Activated CD4-positive, alpha-beta T cell treated with anti-CD3 and anti-CD28 coated beads, Interleukin-2, amount 50 U/mL, for 24 hours (primary cell): ENCODE results near the gene ACTL10.

Experiments
- DNase-seq, 2 donors: peaks; one replicate each; pipeline ENCODE4 v3.0.0-alpha.2; 2020; ENCODE audit warnings: low read depth in 1 of 2, low spot score in 1 of 2

The ACTL10 gene

DNA sequence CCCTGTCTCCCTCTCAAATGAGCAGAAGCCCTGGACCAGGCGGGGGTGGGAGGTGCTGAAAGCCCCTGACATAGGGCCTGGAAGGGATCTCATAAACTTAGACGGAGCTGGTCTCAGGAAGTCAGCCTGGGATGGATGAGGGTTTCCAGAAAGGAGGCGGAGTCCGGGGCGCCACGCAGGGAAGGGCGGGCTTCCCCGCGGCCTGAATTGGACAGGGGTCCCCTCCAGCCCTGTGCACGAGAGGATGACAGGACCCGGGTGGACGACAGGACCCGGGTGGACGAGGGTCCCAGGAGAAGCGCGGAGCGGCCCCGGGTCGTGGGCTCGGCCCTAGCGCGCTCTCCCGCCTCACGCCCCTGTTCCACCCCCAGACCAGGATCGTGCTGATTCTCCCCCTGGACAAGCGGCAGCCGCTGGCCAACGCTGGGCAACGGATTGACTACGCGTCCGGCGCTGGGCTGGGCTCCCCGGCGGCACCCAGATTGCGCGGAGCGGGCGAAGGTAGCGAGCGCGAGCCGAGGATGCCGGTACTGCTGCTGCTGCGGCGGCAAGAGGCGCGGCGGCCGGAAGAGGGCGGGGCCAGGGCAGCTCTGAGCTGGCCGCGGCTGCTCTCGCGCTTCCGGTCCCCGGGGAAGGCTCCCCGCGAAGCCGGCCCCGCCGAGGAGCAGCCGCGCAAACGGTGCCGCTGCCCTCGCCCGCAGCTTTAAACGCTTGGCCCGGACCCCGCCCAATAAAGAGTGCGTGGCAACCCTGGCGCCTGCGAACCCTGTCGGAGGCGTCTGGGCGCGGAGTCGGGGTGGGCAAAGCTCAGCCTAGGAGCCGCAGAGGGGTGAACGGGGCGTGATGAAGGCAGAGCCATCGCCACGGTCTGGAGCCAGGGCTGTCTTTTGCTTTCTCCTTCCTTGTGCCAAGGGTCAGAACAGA, 3.3 kb upstream of the ACTL10 start:
- DNase-seq, result peak; percentile 64 to 74

DNA sequence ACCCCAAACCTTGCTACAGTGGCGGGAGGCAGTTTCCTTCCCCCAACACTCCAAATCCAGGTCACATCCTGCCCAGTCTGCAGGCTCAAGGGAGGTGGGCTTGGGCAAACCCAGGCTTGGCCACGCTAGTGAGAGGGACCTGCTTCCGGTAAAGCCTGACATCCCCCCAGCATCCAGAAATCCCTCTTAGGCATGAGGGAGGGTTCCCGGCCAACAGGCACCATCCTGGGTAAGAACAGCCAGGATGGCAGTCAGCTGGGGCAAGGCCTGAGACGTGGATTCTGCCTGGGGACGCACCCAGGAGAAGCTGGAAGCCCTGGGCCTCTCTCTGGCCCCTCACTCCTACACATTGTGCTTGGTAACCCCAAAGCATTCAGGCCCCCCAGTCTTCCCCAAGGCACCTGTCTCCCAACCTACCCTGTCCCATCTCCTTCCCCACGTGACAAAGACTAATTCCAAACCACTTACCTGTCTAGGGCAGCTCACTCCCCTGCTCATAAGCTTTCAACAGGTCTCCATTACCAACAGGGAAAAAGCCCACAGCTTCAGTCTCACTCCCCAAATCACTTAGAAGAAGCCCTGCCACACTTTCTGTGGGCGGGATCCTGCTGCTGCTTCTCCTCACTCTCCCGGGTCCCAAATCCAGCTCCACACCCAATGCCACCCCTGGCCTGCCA, 2.5 kb upstream of the ACTL10 start:
- no peak for DNase-seq

DNA sequence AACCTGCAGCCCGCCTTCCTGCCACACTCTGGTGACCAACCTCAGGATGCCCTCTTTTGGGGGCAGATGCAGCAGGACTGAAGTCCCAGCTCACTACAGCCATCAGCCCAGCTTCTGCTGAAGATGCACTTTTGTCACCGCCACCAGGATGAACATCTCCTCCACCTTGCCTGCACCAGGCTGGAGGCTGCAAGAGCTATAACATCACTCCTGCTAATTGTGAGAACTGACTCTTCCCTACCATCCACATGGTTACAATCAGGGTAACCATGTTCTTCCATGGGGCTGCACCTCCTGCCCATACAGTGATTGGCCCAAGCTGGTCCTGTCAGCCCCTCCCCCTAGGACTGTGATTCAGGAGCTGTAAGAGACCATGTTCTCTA, 2.0 kb upstream of the ACTL10 start:
- no peak for DNase-seq

DNA sequence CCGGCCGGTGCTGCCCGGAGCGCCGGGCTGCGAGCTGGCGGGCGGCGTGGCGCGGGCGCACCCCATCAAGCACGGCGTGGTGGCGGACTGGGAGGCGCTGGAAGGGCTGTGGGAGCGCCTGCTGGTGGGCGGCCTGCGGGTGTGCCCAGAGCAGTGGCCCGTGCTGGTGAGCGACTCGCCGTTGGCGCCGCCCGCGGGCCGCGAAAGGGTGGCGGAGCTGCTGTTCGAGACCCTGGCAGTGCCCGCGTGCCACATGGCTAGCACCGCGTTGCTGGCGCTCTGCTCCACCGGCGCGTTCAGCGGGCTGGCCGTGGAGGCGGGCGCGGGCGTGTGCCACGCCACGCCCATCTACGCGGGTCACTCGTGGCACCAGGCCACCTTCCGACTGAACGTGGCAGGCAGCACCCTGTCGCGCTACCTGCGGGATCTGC, 517 bp downstream of the ACTL10 start:
- DNase-seq, result peak in 1 of 2 donors; percentile 28

DNA sequence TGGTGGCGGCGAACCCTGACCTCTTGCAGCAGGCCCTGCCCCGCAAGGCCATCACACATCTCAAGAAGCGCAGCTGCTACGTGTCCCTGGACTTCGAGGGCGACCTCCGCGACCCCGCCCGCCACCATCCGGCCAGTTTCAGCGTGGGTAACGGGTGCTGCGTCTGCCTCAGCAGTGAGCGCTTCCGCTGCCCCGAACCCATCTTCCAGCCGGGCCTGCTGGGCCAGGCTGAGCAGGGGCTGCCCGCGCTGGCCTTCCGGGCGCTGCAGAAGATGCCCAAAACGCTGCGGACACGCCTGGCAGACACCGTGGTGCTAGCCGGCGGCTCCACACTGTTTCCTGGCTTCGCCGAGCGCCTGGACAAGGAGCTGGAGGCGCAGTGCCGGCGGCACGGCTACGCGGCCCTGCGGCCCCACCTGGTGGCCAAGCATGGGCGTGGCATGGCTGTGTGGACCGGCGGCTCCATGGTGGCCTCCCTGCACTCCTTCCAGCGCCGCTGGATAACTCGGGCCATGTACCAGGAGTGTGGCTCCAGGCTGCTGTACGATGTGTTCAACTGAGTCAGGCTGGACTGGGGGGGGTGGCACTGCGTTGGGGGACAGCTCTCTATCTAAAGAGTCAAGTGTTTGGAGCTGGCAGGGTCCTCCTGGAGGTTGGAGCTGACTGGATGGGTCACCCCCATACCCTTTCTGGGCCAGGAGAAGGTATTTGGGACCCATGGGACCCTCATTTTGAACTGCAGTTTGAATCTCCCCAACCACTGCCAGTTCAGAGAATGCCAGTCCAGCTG, 1.1 kb downstream of the ACTL10 start:
- DNase-seq, result peak; percentile 66 to 71

DNA sequence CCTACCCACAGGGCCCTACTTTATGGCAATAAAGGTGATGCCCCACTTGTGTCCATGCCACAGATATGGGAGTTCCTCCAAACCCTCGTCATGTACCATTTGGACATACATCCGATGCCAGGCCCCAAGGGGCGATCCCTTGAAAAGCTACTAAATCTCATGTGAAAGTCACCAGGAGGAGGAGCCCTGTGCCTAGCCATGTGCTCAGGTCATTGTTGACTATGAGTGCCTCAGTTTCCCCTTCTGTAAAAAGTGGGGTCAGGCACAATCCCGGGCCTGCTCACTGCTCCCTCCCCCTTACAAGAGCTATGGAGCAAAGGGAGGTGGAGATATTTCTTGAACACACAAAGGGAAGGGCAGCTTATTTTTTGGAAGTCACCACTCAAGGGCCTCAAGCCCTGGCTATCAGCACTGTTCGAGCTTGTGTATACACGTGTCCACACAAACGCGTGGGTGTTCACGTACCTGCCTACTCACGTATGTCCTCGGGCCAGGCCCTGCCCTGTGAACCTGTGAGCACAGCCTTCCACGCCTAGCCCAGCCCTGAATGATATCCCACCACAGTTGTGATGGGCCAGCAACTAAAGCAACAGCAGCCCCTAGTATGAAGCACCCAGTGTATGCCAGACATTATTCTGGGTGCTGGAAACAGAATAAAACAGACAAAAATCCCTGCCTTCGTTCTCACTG, 1.9 kb downstream of the ACTL10 start:
- DNase-seq, result no peak

DNA sequence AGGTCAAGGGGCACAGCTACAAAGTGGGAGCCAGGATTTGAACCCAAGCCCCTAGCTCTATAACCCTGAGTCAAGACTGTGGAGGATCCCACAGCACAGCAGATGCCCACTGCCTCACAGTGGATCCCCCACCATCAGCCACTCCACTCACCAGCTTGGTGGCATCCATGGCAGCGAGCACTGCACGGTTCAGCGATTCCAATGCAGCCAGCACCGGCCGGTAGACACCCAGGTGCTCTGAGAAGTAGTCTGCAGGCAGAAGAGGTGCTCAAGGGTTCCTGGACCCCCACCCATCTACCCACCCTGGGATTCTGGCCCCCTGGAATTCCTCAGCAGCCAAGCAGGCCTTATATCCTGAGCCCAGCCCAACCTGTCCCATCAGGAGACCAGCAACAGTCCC, 2.5 kb downstream of the ACTL10 start:
- DNase-seq, result no peak

DNA sequence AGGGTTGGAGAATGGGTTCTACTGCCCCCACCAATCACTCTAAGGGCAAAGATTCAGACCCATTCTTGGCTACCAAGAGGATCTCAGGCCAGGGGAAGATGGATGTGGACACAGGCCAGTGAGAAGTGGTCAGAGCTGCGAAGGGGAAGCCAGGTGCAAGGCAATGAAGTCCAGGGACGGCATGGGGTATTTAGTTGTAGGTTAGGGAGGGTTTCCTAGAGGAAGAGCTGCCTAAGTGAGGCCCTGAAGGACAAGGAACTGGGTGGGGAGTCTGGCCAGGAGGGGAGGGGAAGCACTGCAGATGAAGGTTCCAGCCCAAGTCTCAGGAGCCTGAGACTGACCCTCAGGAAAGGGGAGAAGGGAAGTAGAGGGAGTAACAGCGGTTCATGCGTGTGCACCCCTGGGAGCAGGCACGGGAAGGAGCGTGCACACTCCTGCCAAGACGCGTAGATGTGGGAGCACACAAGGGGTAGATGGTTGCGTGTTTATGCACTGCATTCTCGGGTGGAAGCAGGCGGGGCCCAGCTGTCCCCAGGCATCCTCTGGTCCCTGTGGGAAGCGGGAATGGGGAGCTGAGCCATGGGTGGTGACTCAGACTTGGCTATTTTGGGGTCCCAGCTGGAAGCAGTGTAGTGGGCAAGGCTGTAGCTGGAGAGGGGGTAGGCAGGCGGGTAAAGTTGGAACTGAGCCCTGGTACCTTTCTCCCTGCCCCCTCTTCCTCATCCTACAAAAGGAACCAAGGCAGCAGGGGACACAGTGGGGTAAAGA, 3.3 kb downstream of the ACTL10 start:
- DNase-seq, result no peak

DNA sequence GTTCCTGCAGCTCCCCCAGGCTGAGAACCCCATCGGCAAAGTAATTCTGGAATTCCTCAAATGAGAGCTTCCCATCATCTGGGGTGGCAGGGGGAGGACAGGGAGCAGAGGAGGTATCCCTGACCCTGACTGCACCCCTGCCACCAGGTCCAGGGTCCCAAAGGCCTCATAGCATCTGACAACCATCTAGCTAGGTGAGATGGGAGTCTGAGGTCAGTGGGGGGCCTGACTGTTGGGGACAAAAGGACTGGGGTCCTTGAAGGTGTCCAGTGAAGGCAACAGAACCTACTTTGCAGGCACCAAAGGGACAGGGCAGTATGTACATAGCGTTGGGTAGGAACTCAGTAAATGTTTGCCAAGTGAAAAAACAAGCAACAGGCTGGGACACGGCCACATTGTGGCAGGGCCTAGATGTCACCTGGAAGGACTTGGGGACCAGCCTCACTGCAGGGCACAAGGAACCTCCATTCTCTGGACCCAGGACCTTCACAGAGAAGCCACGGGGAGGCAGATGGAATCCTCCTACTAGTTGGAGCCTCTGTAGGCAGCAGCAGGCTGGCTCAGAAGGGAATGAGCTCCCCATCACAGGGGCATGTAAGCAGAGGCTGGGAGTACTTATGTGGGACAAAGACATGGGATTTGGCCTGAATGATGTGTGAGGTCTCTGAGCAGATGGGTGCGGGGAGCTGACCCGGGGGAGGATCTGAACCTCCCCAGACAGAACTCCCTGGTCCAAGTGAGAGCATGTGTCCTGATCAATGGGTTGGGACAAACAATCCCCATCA, 4.2 kb downstream of the ACTL10 start:
- DNase-seq, result no peak

DNA sequence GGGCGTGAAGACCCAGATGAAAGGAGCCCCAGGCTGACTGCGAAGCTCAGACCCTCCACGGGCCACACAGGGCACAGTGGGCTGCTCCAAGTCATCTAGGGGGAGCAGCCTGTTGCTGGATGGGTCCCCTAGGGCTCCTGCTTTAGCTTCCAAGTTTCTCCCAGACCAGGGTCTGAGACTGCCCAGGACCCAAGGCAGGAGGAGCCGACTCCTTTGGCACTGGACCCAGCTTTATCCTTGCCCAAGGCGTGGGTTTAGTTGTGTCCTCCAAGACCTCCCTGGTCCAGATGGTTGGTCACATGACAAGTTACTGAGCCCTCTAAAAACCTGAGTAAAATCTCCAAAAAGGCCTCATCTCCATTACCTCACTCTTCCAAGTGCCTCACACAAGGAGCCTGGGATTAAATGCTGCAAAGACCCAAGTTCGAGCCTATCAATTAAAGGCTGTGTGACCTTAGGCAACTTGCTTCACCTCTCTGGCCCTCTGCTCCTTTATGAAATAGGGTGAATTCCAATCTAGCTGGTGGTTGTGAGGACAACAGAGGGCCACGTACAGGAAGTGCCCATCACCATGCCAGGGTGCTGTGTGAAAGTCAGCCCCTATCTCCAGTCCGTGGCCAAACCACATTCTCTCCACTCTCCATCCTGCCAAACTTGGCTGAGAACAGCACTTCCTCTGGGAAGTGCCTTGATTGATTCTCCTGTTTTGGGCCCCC, 5.0 kb downstream of the ACTL10 start:
- no peak for DNase-seq

DNA sequence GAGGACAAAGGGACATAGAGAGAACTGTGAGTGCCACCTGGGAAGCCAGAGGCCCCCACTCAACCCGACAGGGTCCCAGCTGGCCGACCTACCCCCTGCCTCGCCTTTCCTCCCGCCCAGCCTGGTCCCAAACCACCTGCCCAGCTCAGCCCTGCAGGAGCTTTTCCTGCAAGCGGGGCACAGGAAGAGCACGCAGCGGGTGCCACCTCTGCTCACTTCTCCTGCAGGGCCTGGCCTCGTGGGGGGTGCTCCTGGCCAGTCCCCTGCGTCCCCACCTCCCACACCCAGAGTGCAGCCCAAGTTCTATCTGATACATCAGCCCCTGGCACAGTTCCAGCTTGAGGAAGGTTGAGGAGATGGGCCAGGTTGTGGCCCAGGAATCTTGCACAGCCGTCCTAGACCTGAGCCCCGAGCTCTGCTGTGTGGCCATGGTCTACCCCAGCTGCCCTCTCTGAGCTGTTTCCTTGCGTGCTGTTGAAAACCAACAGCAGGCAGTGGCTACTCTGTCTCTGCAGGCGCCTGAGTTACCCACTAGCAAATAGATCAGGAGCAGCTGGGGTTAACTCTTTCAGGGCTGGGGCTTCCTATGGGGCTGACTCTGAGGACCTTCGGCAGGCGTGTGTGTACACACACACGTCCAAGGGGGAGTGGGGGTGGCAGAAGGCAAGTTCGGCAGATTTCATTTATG, 5.8 kb downstream of the ACTL10 start:
- no peak for DNase-seq

DNA sequence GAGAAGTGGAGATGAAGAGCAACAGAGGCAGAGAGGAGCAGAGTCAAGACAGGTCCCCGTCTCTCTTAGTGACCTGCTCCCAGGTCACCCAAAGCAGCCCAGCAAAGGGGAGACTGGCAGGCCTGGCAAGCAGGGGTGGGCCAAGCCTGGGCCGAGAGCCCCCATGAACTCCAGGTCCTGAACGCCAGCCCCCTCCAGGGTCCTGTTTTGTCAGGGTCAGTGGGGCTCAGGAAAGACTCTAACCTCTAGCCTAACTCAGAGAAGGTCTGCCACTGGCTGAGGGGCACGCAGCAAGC, 6.3 kb downstream of the ACTL10 start:
- DNase-seq, result no peak

DNA sequence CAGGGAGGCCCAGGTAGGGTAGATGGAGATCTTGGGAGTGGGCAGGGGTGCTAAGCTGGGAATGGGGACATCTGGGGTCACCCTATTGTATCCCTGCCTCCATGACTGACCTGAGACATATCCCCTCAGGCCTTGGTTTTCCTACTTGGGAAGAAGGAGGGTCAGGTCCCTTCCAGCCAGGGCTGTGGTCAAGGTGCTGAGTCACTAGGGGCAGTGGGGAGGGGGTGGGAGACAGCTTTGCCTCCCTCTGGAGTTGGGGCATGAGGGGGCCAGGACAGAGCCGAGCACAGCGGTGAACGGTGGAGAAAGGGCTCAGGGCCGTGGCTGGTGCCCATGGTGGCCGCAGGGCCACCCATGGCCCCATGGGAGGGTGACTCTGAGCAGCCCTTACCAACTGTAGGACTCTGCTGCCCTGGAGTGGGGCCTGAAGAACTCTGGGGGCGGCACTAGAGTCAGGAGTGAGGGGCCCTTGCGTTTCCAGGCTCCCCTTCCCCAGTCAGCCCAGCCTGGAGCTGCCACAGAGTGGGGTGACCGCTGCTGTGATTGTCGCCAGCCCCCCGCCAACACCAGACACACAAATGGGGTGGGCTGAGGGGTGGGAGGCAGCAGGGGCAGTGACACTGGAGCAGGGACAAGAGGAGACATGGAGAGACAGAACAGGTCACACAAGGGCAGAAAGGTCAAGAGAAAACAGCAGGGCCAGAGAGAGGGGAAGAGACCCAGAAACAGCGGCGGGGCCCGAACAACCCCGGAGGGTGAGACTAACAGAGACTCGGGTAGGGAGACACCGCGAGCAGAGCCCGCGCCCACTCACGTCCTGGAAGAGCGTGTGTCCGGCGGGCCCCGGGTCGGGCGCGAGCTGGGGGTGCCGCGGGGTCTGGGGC, 6.9 kb downstream of the ACTL10 start:
- DNase-seq, result no peak

DNA sequence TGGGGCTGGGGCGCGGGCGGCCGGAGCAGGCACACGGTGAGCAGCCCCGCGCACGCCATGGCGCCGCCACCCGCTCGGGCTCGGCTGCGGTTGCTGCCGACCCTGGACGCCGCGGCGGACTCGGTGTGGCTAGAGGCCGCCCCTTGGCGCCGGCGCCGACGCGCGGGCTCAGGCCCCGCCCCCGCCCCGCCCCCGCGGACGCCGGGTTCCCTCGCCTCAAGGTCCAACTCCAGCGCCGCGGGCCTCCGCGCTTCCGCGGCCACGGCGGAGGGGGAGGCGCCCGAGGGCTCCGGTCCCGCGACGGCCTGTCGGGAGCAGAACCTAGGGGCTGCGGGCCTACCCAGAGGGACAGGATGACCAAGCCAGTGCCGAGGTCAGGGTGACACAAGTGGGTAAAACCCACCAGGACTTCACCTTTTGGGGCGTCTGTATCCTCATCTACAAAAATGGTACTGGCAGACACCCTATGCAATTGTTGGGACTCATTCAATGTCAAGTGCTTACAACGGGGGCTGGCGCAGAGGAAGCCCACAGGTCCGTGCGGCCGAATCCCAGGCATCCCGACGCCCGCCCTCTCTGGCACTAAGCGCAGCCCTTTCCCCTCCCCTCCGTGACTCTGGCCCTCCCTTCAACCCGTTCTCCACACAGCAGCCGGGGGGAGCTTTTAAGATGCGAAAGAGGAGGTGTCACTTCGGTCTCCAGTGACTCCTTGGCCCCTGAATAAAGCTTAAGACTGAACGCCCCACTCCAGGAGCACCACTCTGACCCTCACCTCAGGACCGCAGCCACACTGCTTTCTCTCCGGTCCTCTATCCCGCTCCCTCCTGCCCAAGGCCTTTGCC, 7.8 kb downstream of the ACTL10 start, which contains the start of gene NECAB3:
Gene NECAB3 (minus strand): TSS at position 135 of the 842 bp plus-strand sequence. CDS start 76 bp downstream, at position 59.
- no peak for DNase-seq

DNA sequence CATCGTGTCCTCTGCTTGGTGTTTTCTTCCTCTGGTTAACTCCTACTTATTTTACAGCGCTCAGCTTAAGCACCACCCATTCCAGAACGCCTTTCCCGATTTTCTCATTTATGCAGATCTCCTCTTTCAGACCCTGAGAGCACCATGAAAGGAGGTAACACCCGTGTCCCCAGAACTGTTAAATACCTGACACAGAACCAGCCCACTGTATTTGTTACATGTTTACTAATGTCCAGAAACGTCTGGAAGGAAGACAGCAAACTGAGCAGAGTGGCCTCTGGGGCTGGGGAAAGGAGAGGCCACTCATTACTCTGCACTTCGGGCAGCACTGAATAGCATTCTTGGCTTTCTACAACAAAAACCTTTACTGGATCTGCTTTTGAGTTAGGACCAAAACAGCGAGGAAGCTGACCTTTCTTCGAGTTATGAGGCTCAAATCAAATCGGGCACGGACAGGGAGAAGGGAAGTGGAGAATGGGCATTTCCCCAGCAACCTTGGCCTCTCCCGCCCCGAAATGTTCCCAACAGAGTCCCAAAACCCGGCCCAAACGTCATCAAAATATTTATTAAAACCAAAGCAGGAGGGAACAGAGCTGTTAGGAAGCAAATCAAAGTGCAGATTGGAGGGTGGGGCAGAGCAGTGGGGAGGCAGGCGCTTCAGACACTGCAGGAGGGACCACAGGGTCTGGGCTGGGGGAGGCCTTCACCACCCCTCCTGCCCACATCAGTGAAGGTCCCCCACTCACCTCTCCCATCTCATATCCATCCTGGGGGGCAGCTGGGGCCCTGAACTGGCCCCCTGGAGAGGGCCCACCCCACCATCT, 8.6 kb downstream of the ACTL10 start:
- DNase-seq, result no peak

DNA sequence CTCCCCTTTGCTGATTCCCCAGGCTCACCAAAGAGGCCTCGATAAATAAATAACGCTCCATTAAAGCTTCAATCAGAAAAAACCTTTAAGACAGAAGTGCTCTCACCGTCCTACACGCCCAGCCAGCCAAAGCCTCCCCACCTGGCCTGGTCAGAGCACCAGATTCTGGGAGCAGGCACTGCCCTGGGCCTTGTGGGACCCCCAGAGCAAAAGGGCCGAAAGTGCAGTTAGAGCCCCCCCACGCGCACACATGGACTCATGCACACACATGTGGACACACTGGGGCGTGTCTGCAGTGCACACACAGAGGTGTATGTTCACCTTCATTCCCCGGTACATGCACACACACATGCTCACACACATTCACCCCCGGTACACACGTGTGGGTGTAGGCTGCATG, 9.4 kb downstream of the ACTL10 start:
- no peak for DNase-seq
